Measurements from ENCODE around the gene GALNT12. TPM values are rescaled to one million over a fixed set of nuclear protein-coding genes. Genes with fewer than 3 reads are reported as not detected.
A peak's percentile ranks its signal among the peaks of the same experiment; 100 is the strongest.

The GALNT12 gene
- total RNA-seq, 1 donor from 2014 or later, result 1.7 TPM

DNA sequence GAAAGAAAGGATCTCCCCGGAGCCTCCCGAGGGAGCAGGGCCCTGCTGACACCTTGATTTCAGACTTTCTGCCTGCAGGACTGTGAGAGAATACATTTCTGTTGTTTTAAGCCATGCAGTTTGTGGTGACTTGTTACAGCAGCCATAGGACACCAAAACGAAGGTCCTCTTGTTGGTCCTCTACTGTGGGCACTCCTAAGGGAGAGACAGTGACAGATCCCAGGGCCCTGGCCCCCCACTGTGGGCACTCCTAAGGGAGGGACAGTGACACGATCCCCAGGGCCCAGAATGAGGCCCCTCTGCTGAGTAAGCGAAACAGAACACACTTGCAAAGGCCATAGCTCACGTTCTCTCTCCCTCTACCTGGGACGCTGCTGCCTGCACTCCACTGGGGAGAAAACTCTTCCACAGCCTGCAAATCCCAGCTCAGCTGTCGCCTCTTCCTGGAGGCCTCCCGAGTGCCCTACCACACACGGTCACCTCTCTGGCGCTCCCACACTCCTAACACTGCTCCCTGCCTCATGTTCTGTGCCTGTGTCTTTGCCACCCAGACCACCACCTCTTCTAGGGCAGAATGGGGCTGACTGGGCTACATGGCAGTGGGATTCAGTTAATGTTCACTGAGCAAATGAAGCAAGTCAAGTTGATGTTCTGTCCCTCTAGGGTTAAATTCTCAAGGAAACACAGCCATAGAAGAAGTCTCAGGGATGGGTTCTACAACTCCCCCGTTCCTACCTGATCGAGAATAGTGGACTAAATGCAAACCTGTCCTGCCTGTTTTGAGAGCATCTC, 34.9 kb upstream of the GALNT12 start:
- H3K36me3 Mint-ChIP-seq (ENCODE audit: low read depth, unreplicated experiment), result peaks cover 33% of the 10 kb centered on the region
- no peak for DNase-seq (ENCODE audit: low read depth)

GRCh38 chr9:98773721-98774120, 33.7 kb upstream of the GALNT12 start:
- Histone ChIP-seq H3K4me3 (ENCODE audit: insufficient read depth, low read depth, low read length) (no peak overlapping the region), H4K20me1 (ENCODE audit: insufficient read depth, low read length) (peaks cover 3% of the 10 kb centered on the region), H3K9me3 (ENCODE audit: insufficient read depth, low read depth, low read length) (no peaks in the 10 kb centered on the region), H2AFZ (ENCODE audit: low read depth, low read length) (no peak overlapping the region), H3K27me3 (ENCODE audit: insufficient read depth, low read length) (no peaks in the 10 kb centered on the region), H3K9ac (ENCODE audit: low read length) (no peak overlapping the region), H3K79me2 (ENCODE audit: insufficient read depth, low read length) (no peaks in the 10 kb centered on the region), H3K27ac (ENCODE audit: low read depth, low read length) (no peak overlapping the region), H3K4me1 (ENCODE audit: insufficient read depth, low read length) (no peaks in the 10 kb centered on the region), H3K4me2 (ENCODE audit: low read length) (no peak overlapping the region), H3K36me3 (ENCODE audit: insufficient read depth, low read length) (peaks cover 3% of the 10 kb centered on the region)
- no peak for FAIRE-seq
- Mint-ChIP-seq H3K4me3 (ENCODE audit: unreplicated experiment) (no peak overlapping the region), H3K27ac (ENCODE audit: unreplicated experiment) (no peak overlapping the region), H3K36me3 (ENCODE audit: low read depth, unreplicated experiment) (peaks cover 25% of the 10 kb centered on the region), H3K27me3 (ENCODE audit: low read depth, unreplicated experiment) (peaks cover 3% of the 10 kb centered on the region), H3K4me1 (ENCODE audit: low read depth, unreplicated experiment) (peaks cover 6% of the 10 kb centered on the region), H3K9me3 (ENCODE audit: unreplicated experiment) (peaks cover 2% of the 10 kb centered on the region)
- TF ChIP-seq EZH2 (IDR thresholded peaks at IDR 0.05; ENCODE audit: insufficient read depth, low read length), result no peak
- no peak for DNase-seq (ENCODE audit: low read depth)

More for the DNA sequence above, 34.9 kb upstream of the GALNT12 start:
- H2AFZ ChIP-seq (ENCODE audit: low read depth, low read length), result no peak overlapping the region
- no peaks in the 10 kb centered on the region for H3K4me1 ChIP-seq (ENCODE audit: insufficient read depth, low read length)
- Mint-ChIP-seq H3K9me3 (ENCODE audit: unreplicated experiment) (peaks cover 2% of the 10 kb centered on the region), H3K27ac (ENCODE audit: unreplicated experiment) (no peak overlapping the region), H3K4me3 (ENCODE audit: unreplicated experiment) (no peak overlapping the region), H3K4me1 (ENCODE audit: low read depth, unreplicated experiment) (peaks cover 3% of the 10 kb centered on the region), H3K27me3 (ENCODE audit: low read depth, unreplicated experiment) (peaks cover 3% of the 10 kb centered on the region)
- H3K4me2 ChIP-seq (ENCODE audit: low read length), result no peak overlapping the region
- H3K36me3 ChIP-seq (ENCODE audit: insufficient read depth, low read length), result peaks cover 3% of the 10 kb centered on the region
- peaks cover 3% of the 10 kb centered on the region for H4K20me1 ChIP-seq (ENCODE audit: insufficient read depth, low read length)
- no peaks in the 10 kb centered on the region for H3K27me3 ChIP-seq (ENCODE audit: insufficient read depth, low read length)
- H3K79me2 ChIP-seq (ENCODE audit: insufficient read depth, low read length), result no peaks in the 10 kb centered on the region
- H3K9ac ChIP-seq (ENCODE audit: low read length), result no peak overlapping the region
- FAIRE-seq, result no peak
- H3K4me3 ChIP-seq (ENCODE audit: insufficient read depth, low read depth, low read length), result no peak overlapping the region
- no peaks in the 10 kb centered on the region for H3K9me3 ChIP-seq (ENCODE audit: insufficient read depth, low read depth, low read length)
- TF ChIP-seq, protein P1, sequence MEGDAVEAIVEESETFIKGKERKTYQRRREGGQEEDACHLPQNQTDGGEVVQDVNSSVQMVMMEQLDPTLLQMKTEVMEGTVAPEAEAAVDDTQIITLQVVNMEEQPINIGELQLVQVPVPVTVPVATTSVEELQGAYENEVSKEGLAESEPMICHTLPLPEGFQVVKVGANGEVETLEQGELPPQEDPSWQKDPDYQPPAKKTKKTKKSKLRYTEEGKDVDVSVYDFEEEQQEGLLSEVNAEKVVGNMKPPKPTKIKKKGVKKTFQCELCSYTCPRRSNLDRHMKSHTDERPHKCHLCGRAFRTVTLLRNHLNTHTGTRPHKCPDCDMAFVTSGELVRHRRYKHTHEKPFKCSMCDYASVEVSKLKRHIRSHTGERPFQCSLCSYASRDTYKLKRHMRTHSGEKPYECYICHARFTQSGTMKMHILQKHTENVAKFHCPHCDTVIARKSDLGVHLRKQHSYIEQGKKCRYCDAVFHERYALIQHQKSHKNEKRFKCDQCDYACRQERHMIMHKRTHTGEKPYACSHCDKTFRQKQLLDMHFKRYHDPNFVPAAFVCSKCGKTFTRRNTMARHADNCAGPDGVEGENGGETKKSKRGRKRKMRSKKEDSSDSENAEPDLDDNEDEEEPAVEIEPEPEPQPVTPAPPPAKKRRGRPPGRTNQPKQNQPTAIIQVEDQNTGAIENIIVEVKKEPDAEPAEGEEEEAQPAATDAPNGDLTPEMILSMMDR (IDR thresholded peaks at IDR 0.05; ENCODE audit: insufficient read depth, low read depth, low read length), result no peak
- no peak for TF ChIP-seq EZH2 (IDR thresholded peaks at IDR 0.05; ENCODE audit: insufficient read depth, low read length)
- H3K27ac ChIP-seq (ENCODE audit: low read depth, low read length), result no peak overlapping the region

- Histone ChIP-seq H3K79me2 (ENCODE audit: insufficient read depth, low read length) (no peaks in the 10 kb centered on the region), H3K27me3 (ENCODE audit: insufficient read depth, low read length) (no peaks in the 10 kb centered on the region), H3K4me3 (ENCODE audit: insufficient read depth, low read depth, low read length) (no peak overlapping the region), H3K4me2 (ENCODE audit: low read length) (peak overlapping the region; percentile 9), H4K20me1 (ENCODE audit: insufficient read depth, low read length) (peaks cover 3% of the 10 kb centered on the region), H3K36me3 (ENCODE audit: insufficient read depth, low read length) (peaks cover 3% of the 10 kb centered on the region), H3K27ac (ENCODE audit: low read depth, low read length) (no peak overlapping the region), H2AFZ (ENCODE audit: low read depth, low read length) (no peak overlapping the region), H3K4me1 (ENCODE audit: insufficient read depth, low read length) (no peaks in the 10 kb centered on the region), H3K9me3 (ENCODE audit: insufficient read depth, low read depth, low read length) (no peaks in the 10 kb centered on the region), H3K9ac (ENCODE audit: low read length) (no peak overlapping the region)
- Mint-ChIP-seq H3K27me3 (ENCODE audit: low read depth, unreplicated experiment) (peaks cover 3% of the 10 kb centered on the region), H3K4me1 (ENCODE audit: low read depth, unreplicated experiment) (peaks cover 10% of the 10 kb centered on the region), H3K36me3 (ENCODE audit: low read depth, unreplicated experiment) (peaks cover 25% of the 10 kb centered on the region), H3K4me3 (ENCODE audit: unreplicated experiment) (no peak overlapping the region), H3K9me3 (ENCODE audit: unreplicated experiment) (peaks cover 2% of the 10 kb centered on the region), H3K27ac (ENCODE audit: unreplicated experiment) (no peak overlapping the region)
- TF ChIP-seq, protein P1 (IDR thresholded peaks at IDR 0.05; ENCODE audit: insufficient read depth, low read depth, low read length), result peak; percentile 37
- TF ChIP-seq EZH2 (IDR thresholded peaks at IDR 0.05; ENCODE audit: insufficient read depth, low read length), result no peak
- FAIRE-seq (no peak), DNase-seq (ENCODE audit: low read depth) (no peak)
Observed at GRCh38 chr9:98774746-98775145, 32.7 kb upstream of the GALNT12 start.
